Hematopoietic multipotent progenitor cell treated with erythropoietin and hydrocortisone succinate and interleukin-3 and kit ligand, for 6 days (in vitro differentiated cells): ENCODE measurements around the gene MITF.
"Not testable (repeated sequence)": the region's sequence is repeated elsewhere in the genome, so short reads cannot be mapped to it uniquely, and the experiment has no call there.

Source experiments
- DNase-seq: peaks from one replicate; pipeline ENCODE4 v3.0.0-alpha.2; 2015

Gene MITF

DNA sequence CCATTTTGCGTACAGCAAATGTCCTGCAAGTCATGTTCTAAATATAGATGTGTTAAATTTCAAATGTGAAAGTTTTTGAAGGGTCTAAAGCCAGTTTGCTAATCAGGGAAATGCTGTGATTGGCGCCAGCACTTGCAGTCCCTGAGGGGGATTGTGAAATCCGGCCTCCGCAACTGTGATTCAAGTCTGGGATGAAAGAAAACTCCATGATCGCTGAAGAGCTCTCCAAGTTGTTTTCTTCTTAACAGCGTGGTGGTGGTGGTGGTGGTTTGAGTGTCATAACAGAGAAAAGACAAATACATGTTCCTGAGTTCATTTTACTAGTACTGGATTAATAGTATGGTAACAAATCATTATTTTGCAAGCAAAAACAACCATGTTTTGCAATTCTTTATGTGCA is 51.8 kb downstream of the MITF start:
- no peak for DNase-seq

DNA sequence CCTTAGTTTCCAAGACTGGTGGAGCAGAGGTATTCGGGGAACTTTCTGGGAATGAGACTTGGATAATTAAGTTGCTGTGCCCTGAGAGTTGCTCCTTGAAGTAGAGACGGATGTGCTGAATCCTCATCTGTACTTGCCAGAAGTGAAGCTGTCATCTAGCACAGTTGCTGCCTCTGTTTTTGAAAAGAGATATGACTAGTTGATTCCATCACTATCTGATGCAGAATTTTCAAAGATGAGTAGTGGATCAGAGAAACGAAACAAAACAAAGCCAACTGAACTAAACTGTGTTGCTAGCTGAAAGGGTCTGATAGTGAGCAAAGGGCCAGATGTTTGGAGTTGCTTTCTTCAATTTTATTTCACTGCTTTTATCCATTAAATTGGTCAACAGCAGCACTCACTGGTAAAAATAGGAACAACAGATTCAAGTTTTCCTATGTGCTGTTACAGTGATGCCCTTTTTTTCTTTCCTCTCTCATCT is 52.7 kb downstream of the MITF start:
- peak; percentile 91 for DNase-seq

DNA sequence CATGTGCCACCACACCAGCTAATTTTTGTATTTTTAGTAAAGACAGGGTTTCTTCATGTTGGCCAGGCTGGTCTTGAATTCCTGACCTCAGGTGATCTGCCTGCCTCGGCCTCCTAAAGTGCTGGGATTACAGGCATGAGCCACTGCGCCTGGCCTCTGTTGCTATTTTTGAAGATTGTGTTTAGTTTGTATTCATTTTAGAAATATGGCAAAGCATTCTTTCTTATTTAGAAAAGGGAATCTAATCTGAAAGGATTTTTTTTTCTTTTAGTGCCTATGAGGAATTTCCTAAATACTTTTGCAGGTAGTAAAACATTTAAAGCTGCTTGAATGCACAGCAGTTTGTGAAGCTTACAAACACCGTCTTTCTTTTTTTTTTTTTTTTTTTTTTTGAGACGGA is 56.9 kb downstream of the MITF start:
- DNase-seq = not testable (repeated sequence)

DNA sequence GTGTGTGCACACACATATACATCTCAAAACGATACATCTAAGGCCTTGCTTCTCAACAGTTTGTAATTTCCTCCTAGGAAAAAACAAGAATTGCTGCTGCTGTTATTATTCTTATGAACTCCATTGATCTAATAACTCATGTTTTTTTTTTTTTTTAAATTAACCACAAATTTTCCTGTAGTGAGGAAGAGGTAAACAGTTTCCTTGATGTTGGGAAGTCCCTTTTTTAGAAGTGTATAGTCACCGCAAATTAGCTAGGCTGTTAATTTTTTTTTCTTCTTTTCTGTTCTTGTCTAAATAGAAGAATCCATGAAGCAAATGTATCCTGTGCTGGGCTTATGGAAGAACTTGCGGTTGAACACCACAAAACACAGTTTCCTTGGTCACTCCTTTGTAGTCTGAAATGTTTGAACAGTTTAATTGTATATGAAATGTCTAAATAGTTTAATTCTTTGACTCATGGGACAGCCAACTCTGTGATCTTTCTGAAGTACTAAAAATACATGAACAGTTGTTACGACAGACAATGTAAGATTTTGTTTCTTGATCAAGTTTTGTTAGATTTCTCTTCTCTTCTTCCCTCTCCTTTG is 64.5 kb downstream of the MITF start:
- DNase-seq = no peak

DNA sequence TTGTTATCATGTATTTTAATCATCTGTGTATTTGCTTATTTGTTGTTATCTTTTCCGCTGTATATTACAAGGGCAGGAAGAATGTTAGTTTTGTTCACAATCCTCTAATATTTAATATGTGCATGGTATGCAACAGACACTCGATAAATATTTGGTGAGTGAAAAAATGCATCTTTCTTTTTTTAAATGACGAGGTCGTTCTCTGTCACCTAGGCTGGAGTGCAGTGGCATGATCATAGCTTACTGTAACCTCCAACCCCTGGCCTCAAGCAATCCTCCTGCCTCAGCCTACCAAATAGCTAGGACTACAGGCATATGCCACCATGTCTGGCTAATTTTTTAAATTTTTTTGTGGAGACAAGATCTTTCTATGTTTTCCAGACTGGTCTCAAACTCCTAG is 66.2 kb downstream of the MITF start:
- no peak for DNase-seq

DNA sequence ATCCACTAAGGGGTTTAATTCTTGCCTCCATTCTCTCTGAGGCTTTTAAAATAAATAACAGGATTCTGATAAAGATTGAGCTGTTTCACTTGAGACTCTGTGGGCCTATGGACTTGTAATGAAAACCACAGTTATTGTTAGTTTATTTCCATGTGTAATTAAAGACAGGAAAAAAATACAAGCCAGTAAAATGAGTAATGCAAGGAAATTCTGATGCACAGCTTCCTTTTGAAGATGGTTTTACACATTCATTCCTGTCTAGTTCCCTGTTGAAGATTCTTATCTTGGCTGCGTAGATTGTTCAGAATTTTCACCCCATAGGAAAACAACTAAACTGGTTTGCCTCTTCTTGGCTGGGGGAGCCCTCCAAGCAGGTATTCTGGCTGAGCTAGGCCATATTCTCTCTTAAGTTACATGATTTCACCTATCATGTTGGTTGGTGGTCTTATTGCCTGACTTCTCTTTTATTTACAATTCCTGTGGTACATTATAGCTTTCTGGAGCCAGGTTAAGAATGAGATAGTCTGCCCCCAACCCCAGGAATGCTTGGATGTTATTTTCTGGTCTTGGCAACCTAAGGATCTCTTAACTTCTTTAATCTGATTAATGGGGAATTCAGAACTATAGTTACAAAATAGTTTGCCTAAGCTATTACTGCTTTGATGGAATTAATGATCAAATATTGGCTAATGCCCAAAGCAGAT is 67.6 kb downstream of the MITF start:
- DNase-seq = no peak

DNA sequence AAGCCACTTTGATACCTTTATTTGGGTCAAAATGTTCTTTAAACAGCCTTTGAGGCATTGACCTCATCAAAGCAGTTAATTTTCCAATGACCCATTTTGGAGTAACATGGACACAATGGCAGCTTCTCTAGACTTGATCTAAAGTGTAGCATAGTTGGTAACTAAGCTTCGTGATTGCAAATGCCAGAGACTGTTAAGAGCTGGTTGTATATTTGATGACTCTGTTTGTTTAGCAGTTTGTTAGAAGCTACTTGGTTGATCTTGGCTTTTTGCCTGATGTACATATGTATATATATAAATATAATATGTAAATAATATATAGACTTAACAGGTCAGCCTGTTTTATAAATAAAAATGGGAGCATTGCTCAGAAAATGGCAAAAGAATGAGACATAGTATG is 68.4 kb downstream of the MITF start:
- no peak for DNase-seq

DNA sequence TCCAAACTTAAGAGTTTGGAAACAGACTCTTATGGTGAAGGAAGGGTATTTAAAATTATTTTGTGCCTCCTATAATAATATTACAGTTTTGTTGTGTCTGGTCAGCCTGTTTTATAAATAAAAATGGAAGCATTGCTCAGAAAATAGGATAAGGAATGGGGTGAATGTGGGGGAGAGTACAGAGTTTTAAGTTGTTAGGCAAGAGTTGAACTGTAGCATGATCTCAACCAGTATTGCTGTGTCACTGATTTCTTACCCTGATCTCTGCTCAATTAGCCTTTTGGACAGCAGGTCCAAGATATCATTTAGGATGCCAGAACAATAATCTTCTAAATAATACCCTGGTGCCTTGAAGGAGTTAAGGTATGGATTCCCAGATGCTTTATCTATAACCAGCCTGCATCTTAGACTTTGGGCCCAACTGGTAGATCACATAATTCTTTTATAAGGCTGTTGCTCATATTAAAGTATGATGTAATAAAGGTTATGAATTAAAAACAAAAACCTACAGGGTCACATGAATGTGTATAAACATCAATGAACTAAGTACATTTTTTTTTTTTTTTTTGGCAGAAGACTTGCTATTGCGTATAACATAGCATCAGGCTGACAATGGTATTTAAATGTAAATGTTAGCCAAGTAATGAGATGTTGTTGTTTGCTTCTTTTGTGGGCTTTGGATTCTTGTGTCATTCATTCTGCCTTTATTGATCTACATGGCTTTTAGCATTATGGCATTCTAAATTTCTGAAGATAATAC is 70.0 kb downstream of the MITF start:
- DNase-seq = no peak

DNA sequence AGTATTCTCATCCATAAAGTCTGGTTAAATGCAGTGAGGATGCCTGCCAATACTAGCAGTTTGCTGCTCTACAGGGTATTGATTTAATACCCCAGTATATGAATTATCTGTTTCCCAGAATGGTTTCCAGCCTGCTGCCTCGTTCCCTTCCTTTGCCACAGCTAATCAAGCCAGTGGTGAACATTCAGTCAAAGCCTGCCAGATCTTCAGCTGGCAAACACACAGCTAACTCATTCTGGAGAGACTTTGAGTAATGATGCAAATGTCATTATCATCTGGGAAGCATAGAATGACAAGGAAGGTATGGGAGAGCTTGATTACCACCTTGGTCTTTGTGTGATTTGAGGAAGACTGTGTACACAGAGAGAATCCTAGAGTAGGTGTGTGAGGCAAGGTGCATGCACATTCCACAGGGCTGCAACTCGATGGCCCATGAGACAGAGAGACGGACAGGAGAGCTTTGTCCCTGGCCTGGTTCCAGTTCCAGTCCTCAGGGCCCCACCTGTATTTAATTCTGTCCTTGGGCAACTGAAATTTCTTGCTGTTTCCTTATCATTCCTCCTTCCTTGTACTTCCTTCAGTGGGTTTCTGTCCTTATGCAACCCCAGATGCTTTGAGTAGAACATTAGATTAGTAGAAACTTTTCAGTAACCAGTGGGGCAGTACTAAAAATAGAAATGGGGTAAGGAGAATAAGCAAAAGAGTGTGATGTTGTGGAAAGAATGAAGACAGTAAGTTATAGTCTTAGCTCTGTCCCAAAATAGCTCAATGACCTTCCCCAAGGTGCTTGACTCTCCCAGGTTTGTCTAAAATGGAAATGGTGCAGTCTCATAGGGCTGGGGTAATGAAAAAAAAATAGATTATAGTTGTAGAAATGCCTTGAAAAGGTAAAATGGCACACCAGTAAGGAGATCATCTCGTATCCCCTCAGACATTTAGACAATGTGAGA is 72.5 kb downstream of the MITF start:
- DNase-seq = no peak

DNA sequence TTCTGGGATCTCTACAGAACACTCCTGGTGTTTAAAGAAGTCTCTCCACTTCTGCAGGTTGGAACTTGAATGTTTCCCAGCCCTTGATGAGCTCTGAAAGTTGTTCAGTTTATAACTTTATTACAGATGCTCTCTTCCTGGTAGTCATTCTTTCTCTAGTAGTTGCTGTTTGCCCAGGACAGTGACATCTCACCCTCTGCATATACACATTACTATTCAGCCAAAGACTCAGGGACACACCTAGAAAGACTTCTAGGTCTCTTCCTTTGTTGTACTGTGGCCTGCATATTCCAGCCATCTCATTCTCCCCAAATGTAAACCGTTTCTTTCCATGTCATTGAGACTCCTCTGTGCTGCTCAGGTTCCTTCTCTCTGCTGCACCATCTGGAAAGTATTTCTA is 76.7 kb downstream of the MITF start:
- DNase-seq = no peak

DNA sequence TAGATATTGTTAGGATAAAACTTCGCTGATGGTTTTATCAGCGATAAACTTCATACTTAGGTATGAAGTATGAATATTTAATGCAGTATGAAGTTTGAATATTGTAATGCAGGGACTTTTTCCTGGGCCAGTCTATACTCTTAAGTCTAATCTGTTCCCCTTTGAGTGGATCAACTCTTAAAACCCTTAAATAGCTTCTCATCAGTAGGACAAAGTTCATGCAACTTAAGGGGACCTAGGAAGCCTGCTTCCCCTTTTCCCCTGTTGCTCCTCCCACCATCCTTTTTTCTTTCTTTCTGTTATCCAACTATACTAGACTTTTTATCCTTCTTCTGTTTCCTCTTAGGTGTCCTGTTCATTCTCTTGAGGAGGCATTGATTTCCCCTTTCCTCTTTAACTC is 78.7 kb downstream of the MITF start:
- no peak for DNase-seq

DNA sequence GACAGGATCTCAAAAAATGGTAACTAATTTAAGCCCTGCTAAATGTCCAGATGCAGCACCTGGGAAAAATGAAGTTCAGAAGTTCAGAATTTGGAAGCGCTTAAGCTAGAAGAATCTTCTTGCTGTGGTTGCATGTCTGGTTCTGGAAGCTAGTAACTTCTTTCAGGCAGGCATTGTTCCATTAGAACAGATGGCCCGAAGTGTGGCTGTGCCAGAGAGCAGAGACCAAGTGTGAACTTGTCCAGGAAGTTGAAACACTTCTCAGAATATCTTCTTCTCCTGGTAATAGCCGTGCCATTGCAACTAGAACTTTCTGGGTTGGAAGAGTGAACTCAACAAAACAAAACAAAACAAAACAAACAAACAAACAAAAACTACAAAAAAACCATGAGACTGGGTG is 80.0 kb downstream of the MITF start:
- DNase-seq = no peak

DNA sequence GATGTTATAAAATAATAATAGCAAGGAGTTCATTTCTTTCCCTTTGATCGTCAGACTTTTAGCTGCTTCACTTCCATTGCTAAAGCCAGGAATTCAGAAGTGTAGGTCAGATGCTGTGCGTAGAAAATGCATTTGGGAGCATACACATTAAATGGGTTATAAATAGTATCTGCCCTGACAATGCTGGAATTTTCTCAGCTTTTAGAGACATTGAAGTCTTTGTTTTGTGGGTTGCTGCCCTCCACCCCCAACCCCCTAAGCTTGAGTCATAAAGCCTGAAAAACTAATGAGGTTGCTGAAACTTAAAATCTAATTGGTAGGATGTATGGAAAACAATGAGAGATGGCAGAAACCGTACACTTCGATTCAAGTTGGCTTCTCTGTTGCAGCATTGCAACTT is 81.9 kb downstream of the MITF start:
- DNase-seq = no peak

DNA sequence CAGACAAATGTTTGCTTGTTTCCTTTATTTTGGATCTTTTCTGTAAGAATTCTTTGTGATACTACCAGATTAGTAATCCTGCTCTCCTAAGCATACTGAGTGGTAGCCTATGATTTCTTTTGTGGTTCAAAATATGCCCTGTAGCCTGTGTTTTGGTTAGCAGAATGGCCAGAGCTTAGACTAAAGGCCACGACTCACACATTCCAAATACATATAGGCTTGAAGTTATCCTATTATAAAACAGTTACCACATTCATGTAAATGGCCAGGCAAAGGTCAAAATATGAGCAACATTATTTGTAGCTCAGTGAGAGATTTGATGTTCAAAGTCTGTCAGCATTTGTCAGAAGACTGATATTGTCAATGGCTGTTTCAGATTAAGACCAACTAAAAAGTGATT is 84.5 kb downstream of the MITF start:
- DNase-seq = no peak

DNA sequence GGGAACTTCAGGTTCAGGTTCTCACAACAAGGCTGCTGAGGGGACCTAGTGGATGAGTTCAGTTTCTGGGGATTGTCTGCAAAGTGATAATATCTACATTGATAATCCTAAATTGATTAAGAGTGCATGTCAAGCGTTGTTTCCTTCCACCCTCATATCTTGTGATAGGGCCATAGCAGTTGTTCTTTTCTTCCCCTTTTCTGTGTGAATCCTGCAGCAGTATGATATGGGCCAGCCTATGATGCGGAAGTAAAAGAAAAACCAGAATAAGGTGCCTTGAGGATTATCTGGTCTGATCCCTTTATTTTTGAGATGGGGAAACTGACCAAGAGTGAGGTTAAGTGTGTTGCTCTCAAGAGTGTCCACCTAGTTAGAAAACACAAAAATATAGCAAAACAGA is 86.2 kb downstream of the MITF start:
- DNase-seq = peak; percentile 44

DNA sequence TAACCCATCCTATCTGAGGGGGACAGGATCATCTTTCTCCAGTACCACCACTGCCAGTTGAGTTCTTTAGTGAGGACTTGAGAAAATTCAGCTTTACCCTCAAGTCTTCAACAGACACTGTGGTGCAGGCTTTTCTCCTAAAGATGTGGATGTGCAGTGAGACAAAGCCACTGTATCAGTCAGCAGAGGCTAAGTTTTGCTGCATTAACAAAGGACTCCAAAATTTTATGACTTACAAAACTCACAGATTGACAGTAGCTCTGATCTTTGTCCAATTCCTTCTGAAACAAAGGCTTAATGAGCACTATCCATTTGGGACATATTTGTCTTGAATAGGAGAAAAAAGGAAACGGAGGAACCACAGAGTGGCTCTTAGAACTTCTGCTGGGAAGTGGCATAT is 87.9 kb downstream of the MITF start:
- no peak for DNase-seq

DNA sequence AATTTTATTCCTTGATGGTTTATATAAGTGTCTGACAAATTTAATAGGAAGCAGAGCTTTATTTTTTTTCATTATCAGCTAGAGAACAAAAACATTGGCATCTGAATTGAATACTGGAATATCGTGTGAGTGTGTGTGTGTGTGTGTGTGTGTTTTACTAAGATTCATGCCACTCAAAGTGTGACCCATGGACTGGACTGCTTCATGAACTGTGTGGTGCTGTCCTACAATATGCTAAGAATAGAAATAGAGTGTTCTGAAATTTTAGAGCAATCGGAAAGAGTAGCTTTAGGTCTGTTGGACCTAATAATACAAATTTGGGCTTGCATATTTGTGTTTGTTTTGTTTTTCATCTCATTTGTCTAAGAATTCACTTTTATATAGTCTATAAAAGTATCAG is 89.6 kb downstream of the MITF start:
- DNase-seq = no peak

DNA sequence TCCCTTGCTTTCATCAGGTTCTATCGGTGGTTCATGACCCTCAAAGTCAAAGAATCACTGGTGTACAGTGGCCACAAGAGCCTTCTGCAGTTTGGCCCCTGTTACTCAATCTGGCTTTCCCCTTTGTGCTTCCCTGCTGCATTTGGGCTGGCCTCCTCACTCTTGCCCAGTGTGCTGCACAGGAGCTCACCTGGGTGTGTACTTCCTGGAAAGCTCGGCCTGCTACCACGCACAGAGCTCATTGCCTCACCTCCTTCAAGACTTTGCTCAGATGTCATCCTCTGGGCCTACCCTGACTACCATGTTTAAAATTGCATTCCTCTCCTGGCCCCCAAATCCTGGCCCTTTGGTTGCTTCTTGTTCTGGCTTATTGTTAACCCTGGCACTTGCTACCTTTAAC is 90.9 kb downstream of the MITF start:
- no peak for DNase-seq

DNA sequence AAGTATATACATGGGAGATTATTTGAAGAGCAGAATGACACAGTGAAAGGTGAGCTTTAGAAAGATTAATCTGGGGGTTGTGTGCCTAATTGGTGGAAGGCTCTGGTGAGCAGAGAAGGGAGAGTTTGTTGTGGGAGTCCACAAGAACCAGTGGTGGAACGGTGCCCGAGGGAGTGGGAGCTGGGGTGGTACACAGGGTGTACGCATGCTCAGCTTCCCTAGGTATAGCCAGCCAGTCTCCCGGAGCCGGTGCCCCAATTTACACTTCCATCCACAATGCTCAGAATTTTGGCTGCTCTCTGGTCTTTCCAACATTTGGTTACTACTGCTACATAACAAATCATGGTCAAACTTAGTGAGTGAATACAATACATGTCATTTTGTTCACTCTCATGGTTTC is 92.5 kb downstream of the MITF start:
- no peak for DNase-seq

DNA sequence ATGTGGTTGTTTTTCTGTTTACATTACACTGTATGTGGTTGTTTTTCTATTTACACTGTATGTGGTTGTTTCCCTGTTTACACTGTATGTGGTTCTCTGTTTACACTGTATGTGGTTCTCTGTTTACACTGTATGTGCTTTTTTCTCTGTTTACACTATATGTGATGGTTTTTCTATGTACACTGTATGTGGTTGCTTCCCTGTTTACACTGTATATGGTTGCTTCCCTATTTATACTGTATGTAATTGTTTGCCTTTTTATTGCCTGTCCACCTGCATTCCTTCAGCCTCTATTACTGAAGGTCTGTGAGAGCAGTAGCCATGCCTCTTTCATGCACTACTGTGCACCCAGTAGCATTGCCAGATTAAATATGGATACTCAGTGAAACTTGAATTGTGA is 94.3 kb downstream of the MITF start:
- no peak for DNase-seq

DNA sequence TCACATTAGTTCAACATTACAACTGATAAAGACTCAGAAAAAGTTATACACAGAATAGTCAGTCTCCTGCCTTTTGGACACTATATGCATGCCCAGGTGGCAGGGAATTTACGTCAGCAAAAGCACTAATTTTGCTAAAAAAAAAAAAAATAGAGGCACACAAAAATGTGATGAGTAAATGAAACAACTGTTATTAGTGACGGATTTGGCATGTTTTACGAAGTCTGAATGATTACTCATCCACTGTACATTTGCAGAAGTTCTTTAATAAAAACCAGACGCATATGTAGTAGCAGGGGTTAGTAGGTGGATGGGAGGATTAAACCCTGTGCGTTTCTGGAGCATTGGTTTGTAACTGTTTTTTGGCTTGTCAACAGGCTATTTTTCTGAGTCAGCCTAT is 99.0 kb downstream of the MITF start:
- no peak for DNase-seq

DNA sequence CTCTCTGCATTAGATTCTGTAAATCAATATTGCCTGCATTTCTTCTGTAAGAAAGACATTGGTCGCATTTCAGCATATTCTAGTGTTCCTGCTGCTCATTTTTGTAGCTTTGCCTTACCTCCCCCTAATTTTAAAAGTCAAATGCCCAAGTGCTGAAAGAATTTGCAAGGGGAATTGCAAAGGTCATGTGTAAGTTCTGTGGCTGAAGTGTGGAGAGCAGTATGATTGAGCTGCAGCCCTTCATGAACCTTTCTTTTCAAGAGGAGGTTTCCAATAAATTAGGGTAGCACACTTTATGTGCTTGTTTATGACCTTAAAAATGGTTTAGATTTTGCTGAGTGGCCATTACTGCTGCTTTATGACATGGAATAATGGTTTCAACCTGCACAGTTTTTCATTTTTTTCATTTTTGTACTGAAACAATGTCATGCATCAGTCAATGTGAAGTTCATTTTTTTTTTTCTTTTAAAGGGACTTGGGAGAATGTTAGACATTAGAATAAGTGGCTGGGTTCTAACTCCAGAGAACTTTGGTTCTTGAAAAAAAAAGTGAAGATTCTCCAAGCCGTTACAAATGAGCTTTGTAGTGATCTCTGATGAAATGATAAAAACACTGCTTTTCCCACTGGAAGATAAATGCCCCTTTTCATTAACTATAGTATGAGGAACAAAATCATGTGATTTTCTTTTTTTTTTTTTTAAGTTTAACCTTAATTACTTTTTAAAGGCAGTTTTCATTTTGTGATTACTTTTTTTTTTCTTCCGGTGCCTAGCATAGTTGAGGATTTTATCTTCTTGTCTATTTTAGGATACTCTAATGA is 99.6 kb downstream of the MITF start:
- DNase-seq = no peak
